H7 (cell line): ENCODE data around the gene RCHY1. TPM values are rescaled to one million over a fixed set of nuclear protein-coding genes. Genes with fewer than 3 reads are reported as not detected.
A peak's percentile ranks its signal among the peaks of the same experiment; 100 is the strongest.
"Not testable (repeated sequence)": the region's sequence is repeated elsewhere in the genome, so short reads cannot be mapped to it uniquely, and the experiment has no call there.

ENCODE experiments used
- DNase-seq: peaks from one replicate; pipeline ENCODE4 v3.0.0; 2012
- H3K27me3 ChIP-seq: 2 replicates; pipeline ENCODE4 v1.6.0; 2011; ENCODE audit warnings: mild to moderate bottlenecking, low read length; ENCODE audit not compliant: control insufficient read depth, insufficient read depth
- H3K36me3 ChIP-seq: replicated peaks from 2 replicates; pipeline ENCODE4 v1.5.1; 2011; ENCODE audit warnings: low read length; ENCODE audit not compliant: control insufficient read depth, insufficient read depth
- H3K4me3 ChIP-seq: 2 replicates; pipeline ENCODE4 v1.5.1; 2011; ENCODE audit warnings: low read depth, mild to moderate bottlenecking, control low read depth, low read length, moderate library complexity; ENCODE audit not compliant: insufficient read depth
- total RNA-seq: library from RNA; depleted of rRNA; stranded (reverse); fragments of >200 nt; shearing (Covaris generic); gene quantifications from 2 replicates; pipeline ENCODE4 v1.2.3, GENCODE V29; 2014; rRNA removed

Gene RCHY1
- 39.7 and 56.3 TPM in 2 replicates for total RNA-seq

- Histone ChIP-seq H3K36me3 (peaks cover 11% of the 10 kb centered on the region), H3K4me3 (peak within 1 kb of the TSS; percentile 81), H3K27me3 (no peaks in the 10 kb centered on the region)
- DNase-seq = peak; percentile 89
These were observed at the start of gene RCHY1, which contains the start of gene THAP6 for GRCh38 chr4:75514131-75514948. TSS of gene RCHY1 (minus strand) at chr4:75514403. CDS start at chr4:75514286, 117 bp downstream. TSS of gene THAP6 (plus strand) at chr4:75514473. CDS start at chr4:75515453, 980 bp downstream.

GRCh38 chr4:75561789-75562188 is 47.6 kb upstream of the RCHY1 start:
- no peak overlapping the region for H3K4me3 ChIP-seq
- no peaks in the 10 kb centered on the region for H3K27me3 ChIP-seq
- peak; percentile 54 for DNase-seq
- H3K36me3 ChIP-seq = no peaks in the 10 kb centered on the region

- Histone ChIP-seq H3K36me3 (no peaks in the 10 kb centered on the region), H3K4me3 (no peak overlapping the region), H3K27me3 (no peaks in the 10 kb centered on the region)
- DNase-seq = no peak
These were observed 43.5 kb upstream of the RCHY1 start for GRCh38 chr4:75557696-75558095.

- H3K4me3 ChIP-seq = no peak within 1 kb of the TSS
- H3K36me3 ChIP-seq = no peaks in the 10 kb centered on the region
- peak; percentile 35 for DNase-seq
- no peaks in the 10 kb centered on the region for H3K27me3 ChIP-seq
These were observed 41.3 kb upstream of the RCHY1 start, which contains the start of gene ODAPH for GRCh38 chr4:75555294-75556164. TSS of gene ODAPH (plus strand) at chr4:75556066. CDS start at chr4:75556083, 17 bp downstream.

GRCh38 chr4:75552452-75552851 is 38.2 kb upstream of the RCHY1 start:
- no peak for DNase-seq
- Histone ChIP-seq H3K36me3 (no peaks in the 10 kb centered on the region), H3K27me3 (no peaks in the 10 kb centered on the region), H3K4me3 (no peak overlapping the region)

DNA sequence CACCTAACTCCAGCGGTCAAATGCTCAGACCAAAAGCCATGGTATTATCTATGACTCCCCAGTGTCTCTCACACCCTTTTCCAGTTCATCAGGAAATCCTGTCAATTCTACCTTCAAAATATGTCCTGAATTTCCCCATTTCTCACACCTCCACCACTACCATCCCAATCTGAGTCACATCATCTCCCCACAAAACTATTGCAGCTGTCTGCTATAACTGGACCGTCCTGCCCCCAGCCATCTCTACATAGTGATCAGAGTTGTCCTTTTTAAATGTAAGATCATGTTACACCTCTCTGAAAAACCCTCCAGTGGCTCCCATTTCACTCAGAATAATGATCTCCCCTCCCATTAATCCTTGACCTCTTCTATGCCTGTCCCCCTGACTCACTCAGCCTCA is 34.8 kb upstream of the RCHY1 start:
- Histone ChIP-seq H3K36me3 (no peaks in the 10 kb centered on the region), H3K27me3 (no peaks in the 10 kb centered on the region), H3K4me3 (no peak overlapping the region)
- no peak for DNase-seq

- Histone ChIP-seq H3K4me3 (no peak overlapping the region), H3K27me3 (no peaks in the 10 kb centered on the region), H3K36me3 (no peaks in the 10 kb centered on the region)
- DNase-seq = no peak
These were observed 33.6 kb upstream of the RCHY1 start for GRCh38 chr4:75547647-75548387.

- Histone ChIP-seq H3K27me3 (no peaks in the 10 kb centered on the region), H3K36me3 (no peaks in the 10 kb centered on the region), H3K4me3 (no peak overlapping the region)
- DNase-seq = no peak
These were observed 31.3 kb upstream of the RCHY1 start for GRCh38 chr4:75545526-75545925.

DNA sequence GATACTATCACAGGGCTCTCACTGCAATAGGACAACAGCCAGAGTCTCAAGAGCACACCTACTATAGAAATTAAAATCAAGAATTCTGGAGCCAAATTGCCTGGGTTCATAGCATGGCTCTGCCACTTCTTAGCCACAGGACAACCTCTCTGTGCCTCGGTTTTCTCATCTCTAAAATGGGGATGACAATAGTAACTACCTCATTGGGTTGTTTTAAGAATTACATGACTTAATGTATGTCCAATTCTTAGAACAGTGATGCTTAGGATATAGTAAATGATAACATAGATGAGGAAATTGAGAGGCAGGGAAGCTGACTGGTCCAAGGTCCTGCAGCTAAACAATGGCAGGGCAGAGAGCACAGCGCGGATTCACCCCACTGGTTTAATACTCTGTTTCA is 30.7 kb upstream of the RCHY1 start:
- H3K36me3 ChIP-seq = no peaks in the 10 kb centered on the region
- H3K4me3 ChIP-seq = no peak overlapping the region
- no peaks in the 10 kb centered on the region for H3K27me3 ChIP-seq
- no peak for DNase-seq

GRCh38 chr4:75544220-75544619 is 30.0 kb upstream of the RCHY1 start:
- DNase-seq, H3K4me3 ChIP-seq, H3K36me3 ChIP-seq, H3K27me3 ChIP-seq: not testable (repeated sequence)

GRCh38 chr4:75542824-75543223 is 28.6 kb upstream of the RCHY1 start:
- Histone ChIP-seq H3K4me3 (no peak overlapping the region), H3K36me3 (no peaks in the 10 kb centered on the region), H3K27me3 (no peaks in the 10 kb centered on the region)
- DNase-seq = no peak

- not testable (repeated sequence) for H3K36me3 ChIP-seq, DNase-seq
These were observed 23.1 kb upstream of the RCHY1 start for GRCh38 chr4:75537308-75537707.

DNA sequence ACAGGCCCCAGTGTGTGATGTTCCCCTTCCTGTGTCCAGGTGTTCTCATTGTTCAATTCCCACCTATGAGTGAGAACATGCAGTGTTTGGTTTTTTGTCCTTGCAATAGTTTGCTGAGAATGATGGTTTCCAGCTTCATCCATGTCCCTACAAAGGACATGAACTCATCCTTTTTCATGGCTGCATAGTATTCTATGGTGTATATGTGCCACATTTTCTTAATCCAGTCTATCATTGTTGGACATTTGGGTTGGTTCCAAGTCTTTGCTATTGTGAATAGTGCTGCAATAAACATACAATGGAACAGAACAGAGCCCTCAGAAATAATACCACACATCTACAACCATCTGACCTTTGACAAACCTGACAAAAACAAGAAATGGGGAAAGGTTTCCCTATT is 19.7 kb upstream of the RCHY1 start:
- DNase-seq, H3K36me3 ChIP-seq, H3K4me3 ChIP-seq, H3K27me3 ChIP-seq: not testable (repeated sequence)

More at GRCh38 chr4:75537308-75537707, 23.1 kb upstream of the RCHY1 start:
- not testable (repeated sequence) for H3K27me3 ChIP-seq, H3K4me3 ChIP-seq

DNA sequence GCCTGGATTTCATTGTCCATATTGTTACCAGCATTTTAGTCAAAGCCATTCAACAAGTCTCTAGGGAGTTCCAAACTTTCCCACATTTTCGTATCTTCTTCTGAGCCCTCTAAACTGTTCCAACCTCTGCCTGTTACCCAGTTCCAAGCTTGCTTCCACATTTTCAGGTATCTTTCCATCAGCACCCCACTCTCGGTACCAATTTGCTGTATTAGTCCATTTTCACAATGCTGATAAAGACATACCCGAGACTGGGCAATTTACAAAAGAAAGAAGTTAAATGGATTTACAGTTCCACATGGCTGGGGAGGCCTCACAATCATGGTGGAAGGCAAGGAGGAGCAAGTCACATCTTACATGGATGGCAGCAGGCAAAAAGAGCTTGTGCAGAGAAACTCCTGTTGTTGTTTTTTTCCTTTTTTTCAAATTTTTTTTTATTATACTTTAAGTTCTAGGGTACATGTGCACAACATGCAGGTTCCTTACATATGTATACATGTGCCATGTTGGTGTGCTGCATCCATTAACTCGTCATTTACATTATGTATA is 19.2 kb upstream of the RCHY1 start:
- not testable (repeated sequence) for DNase-seq, H3K36me3 ChIP-seq, H3K27me3 ChIP-seq, H3K4me3 ChIP-seq
